Heart left ventricle (tissue), 16 donors: Measurements from ENCODE around the gene ZNF22. TPM values are rescaled to one million over a fixed set of nuclear protein-coding genes. Genes with fewer than 3 reads are reported as not detected.
A peak's percentile ranks its signal among the peaks of the same experiment; 100 is the strongest.

Experiments
- ATAC-seq, 4 donors: fragments of 200-7000 bp; cut with Tn5 transposase; one replicate each; pipeline ENCODE4 v1.9.1; 2020 to 2022; ENCODE audit warnings: moderate library complexity in 4 of 4, mild to moderate bottlenecking in 3 of 4, moderate number of reproducible peaks in 1 of 4
- DNase-seq, 5 donors: peaks; one replicate each; pipeline ENCODE4 v3.0.0-alpha.2; 2020
- H3K27ac ChIP-seq, 12 donors: fragments of 200-600 bp; sonication (generic) in 4 of 12; one replicate each; pipeline versions ENCODE4 v1.5.0 to v1.8.0; 2016 to 2022; ENCODE audit warnings: mild to moderate bottlenecking in 2 of 12
- H3K27me3 ChIP-seq, 9 donors: fragments of 200-600 bp; sonication (generic) in 2 of 9; one replicate each; pipeline versions ENCODE4 v1.5.1 to v1.8.0; 2016 to 2022; ENCODE audit warnings: mild to moderate bottlenecking in 3 of 9
- H3K36me3 ChIP-seq, 9 donors: fragments of 200-600 bp; sonication (generic) in 2 of 9; one replicate each; pipeline versions ENCODE4 v1.5.0 to v1.8.0; 2018 to 2022; ENCODE audit warnings: mild to moderate bottlenecking in 2 of 9
- H3K4me1 ChIP-seq, 12 donors: fragments of 200-600 bp; sonication (generic) in 4 of 12; one replicate each; pipeline versions ENCODE4 v1.5.0 to v1.8.0; 2016 to 2022; ENCODE audit warnings: mild to moderate bottlenecking in 3 of 12
- H3K4me3 ChIP-seq, 12 donors: fragments of 200-600 bp; sonication (generic) in 4 of 12; one replicate each; pipeline versions ENCODE4 v1.5.0 to v1.8.0; 2017 to 2022; ENCODE audit warnings: mild to moderate bottlenecking in 9 of 12, moderate library complexity in 4 of 12
- H3K9me3 ChIP-seq, 12 donors: fragments of 200-600 bp; sonication (generic) in 4 of 12; one replicate each; pipeline versions ENCODE4 v1.5.0 to v1.8.0; 2016 to 2022; ENCODE audit warnings: mild to moderate bottlenecking in 1 of 12
- CTCF ChIP-seq, 12 donors: fragments of 200-600 bp; sonication (generic) in 4 of 12; IDR thresholded peaks; one replicate each; pipeline versions ENCODE4 v1.5.0 to v1.8.0; 2018 to 2022; ENCODE audit warnings: antibody characterized with exemption in 12 of 12, mild to moderate bottlenecking in 5 of 12
- POLR2A ChIP-seq, 2 donors: fragments of 450-650 bp; IDR thresholded peaks; one replicate each; pipeline ENCODE4 v1.6.1; 2017; ENCODE audit warnings: antibody characterized with exemption in 2 of 2, mild to moderate bottlenecking in 2 of 2, moderate library complexity in 2 of 2
- WGBS, 4 donors: extraction: QIAGEN DNeasy Blood & Tissue Kit in 2 of 4; methylation state at CpG; one replicate each; pipeline versions ENCODE4 v1.1.5 to v1.1.7; 2013 to 2018; 5-methylcytosine and 5-hydroxymethylcytosine counted together
- intact Hi-C, 10 donors: fragments of 100-400 bp; cut with DNase I; formaldehyde crosslinking; loops; one replicate each; pipeline versions ENCODE4 v1.11.1 to v1.14.2; 2022
- long read RNA-seq, 3 donors: library from polyadenylated mRNA; unstranded; transcript quantifications; one replicate each; pipeline ENCODE4 v2.0.0, GENCODE V29; 2020 to 2021
- polyA plus RNA-seq, 2 donors: library from polyadenylated mRNA; stranded (reverse); fragments of 200-250 nt; gene quantifications; one replicate each; pipeline ENCODE4 v1.2.3, GENCODE V29; 2013
- total RNA-seq, 9 donors: library from RNA; depleted of rRNA in 2 of 9; stranded (reverse); fragments of >200 nt in 2 of 9; fragmentation: NEBNext Ultra II Directional in 3 of 9; extraction: Animal tissue kit (Norgen Biotek cat#: 25700) in 3 of 9; gene quantifications; one replicate each; pipeline versions ENCODE4 v1.1.0 to v1.2.4, GENCODE V29; 2016 to 2023
- donor health status: ischemic (EF 13 %, LVEDD 7.1; RV severe dilation, severe dysfunction).
- donor health status: healthy with polysubstance abuse.
- donor health status: DM: no; HTN: yes; CAD: no.
- donor health status: DM: no; HTN: no; CAD: no.
- donor health status: ischemic (EF 25% LVEDD 6.9; RV normal size, moderate dysfunction).
- donor health status: ischemic (EF 25% LVEDD 5.7; RV mildly dilated, moderate dysfunction).
- donor health status: healthy.
- donor health status: DM: yes; HTN: yes; CAD: no.
- donor health status: ischemic (EF 35%, LVEDD 5.7; RV mildly dilated, moderate dysfunction).
- donor health status: nonischemic (EF 11% LVEDD 7.7; RV severe dilation, severe dysfunction).
- donor health status: DM: yes; HTN: yes; CAD: no.
- donor health status: PGD.
- donor health status: ischemic (EF 29% LVEDD 5.4; RV normal size, mild dysfunction).
- donor health status: nonischemic (EF 23%, LVEDD 6.1; RV moderate dilation, normal function).

Gene ZNF22
- total RNA-seq: 10 to 100 TPM; 12.7 to 16.8 (median 14.6) TPM
- 10 to 100 TPM; 12.6 to 17.5 TPM for polyA plus RNA-seq
- long read RNA-seq, donor 1, transcript ZNF22-201 (2 exons, 2,551 nt): major isoform, 19 of 21 reads
- long read RNA-seq, donor 1, partial matches to known transcripts: 2 of 21 reads
- long read RNA-seq, donor 1, other reads (novel, unspliced or antisense): 0 of 21 reads
- long read RNA-seq, donor 2, transcript ZNF22-201 (2 exons, 2,551 nt): major isoform, 45 of 49 reads
- long read RNA-seq, donor 2, partial matches to known transcripts: 4 of 49 reads
- long read RNA-seq, donor 2, other reads (novel, unspliced or antisense): 0 of 49 reads
- long read RNA-seq, donor 3, transcript ZNF22-201 (2 exons, 2,551 nt): major isoform, 15 of 17 reads
- long read RNA-seq, donor 3, partial matches to known transcripts: 2 of 17 reads
- long read RNA-seq, donor 3, other reads (novel, unspliced or antisense): 0 of 17 reads

DNA sequence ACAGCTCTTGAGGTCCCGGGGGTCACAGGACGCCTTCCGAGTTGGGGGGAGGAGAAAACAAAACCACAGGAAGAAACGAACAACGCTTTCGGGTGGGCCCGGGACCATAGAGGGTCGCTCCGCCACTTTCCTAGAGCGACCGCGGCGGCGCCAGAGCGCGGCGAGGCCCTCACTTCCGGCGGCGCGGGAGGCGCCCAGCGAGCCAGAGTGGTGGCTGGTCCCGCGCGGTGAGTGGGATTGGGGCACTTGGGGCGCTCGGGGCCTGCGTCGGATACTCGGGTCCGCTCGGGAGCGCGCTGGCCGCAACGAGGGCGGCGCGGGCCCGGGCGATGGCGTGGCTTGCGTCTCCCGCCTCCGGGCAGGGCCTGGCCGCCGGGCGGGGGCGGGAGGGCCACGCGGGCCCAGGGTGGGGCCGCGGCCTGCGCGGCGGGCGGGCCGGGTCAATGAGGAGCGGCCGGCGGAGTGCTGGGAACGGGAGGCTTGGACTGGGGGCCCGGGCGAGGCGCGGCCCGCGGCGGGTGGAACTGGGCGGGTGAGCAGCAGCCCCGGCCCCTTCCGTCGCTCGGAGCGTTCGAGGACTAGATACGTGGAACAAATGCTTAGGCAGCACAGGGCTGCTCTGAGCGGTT, at the start of gene ZNF22:
TSS of gene ZNF22 (plus strand) at position 172 of the 629 bp plus-strand sequence. CDS start 2,446 bp downstream, outside the sequence.
- H3K4me1 ChIP-seq: peaks cover 8 to 73% (median 56%) of the 10 kb centered on the region in 12 donors
- peak within 1 kb of the TSS; percentile 45 to 79 (median 66) for H3K4me3 ChIP-seq
- peaks cover 0 to 4% (median 0%) of the 10 kb centered on the region in 12 donors for H3K9me3 ChIP-seq
- WGBS, 4 donors: 0 to 1% (median 0%) methylated on average over 9 to 79 of the region's 79 CpGs
- intact Hi-C loops: loop anchor here in 6 of 10 donors (1.0 to 10.0 kb wide), 10 partner anchors 20 to 1024 kb away; partner anchors contain the start of genes RASSF4 (in 2 of the 6), DEPP1 (in 1 of the 6) and ZFAND4 (in 1 of the 6)
- peaks cover 0 to 29% (median 26%) of the 10 kb centered on the region in 9 donors for H3K36me3 ChIP-seq
- ATAC-seq: peak; percentile 14 to 80 (median 63)
- H3K27me3 ChIP-seq: no peaks in the 10 kb centered on the region
- H3K27ac ChIP-seq: peak within 1 kb of the TSS; percentile 93 to 99 (median 96)
- peak in 1 of 2 donors; percentile 34 for TF ChIP-seq POLR2A (IDR thresholded peaks at IDR 0.05)
- TF ChIP-seq CTCF (IDR thresholded peaks at IDR 0.05): peak in 5 of 12 donors; percentile 10 to 40 (median 19)
- peak; percentile 70 to 85 (median 82) for DNase-seq

DNA sequence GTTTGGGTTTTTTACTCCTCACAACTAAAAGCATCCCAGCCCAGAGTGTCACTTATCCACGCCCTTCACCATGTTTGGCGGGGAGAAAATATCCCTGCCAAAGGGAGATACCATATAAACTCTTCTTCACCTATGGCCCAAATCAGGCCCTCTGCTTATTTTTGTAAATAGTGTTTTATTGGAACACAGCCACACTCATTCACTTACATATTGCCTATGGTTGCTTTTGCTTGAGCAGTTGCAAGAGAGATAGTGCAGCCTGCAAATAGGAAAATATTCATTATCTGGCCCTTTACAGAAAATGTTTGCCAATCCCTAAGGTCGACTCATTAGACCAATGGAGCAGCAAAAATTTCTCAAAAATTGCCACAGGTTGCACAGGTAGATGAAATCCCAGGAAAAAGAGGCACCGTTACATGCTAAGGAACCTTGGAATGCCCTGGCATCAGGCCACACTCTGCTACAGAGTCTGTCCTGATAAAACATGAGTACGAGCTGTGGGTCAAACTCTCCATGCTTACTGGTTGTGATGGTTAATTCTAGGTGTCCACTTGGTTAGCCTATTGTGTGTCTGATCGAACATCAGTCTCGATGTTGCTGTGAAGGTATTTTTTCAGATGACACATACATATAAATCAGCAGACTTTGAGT, 49.0 kb upstream of the ZNF22 start:
- no peak for ATAC-seq
- H3K36me3 ChIP-seq: peaks cover 0 to 24% (median 0%) of the 10 kb centered on the region in 9 donors
- peak in 1 of 5 donors; percentile 12 for DNase-seq
- TF ChIP-seq POLR2A (IDR thresholded peaks at IDR 0.05): no peak
- TF ChIP-seq CTCF (IDR thresholded peaks at IDR 0.05): no peak
- H3K9me3 ChIP-seq: peaks cover 0 to 2% (median 0%) of the 10 kb centered on the region in 12 donors
- no peak overlapping the region for H3K4me3 ChIP-seq
- no peak overlapping the region for H3K27ac ChIP-seq
- intact Hi-C loops: loop anchor here in 1 of 10 donors (10.0 kb wide), 1 partner anchor 77 kb away; no protein-coding TSS in a partner anchor
- H3K27me3 ChIP-seq: no peaks in the 10 kb centered on the region
- WGBS, 4 donors: 79 to 84% (median 82%) methylated on average over 7 of the region's 7 CpGs
- H3K4me1 ChIP-seq: peaks cover 0 to 77% (median 55%) of the 10 kb centered on the region in 12 donors

GRCh38 chr10:44952779-44953231, 47.9 kb upstream of the ZNF22 start:
- TF ChIP-seq POLR2A (IDR thresholded peaks at IDR 0.05): no peak
- TF ChIP-seq CTCF (IDR thresholded peaks at IDR 0.05): no peak
- Histone ChIP-seq H3K27me3 (no peaks in the 10 kb centered on the region), H3K27ac (peak overlapping the region in 2 of 12 donors; percentile 10 to 14), H3K9me3 (peaks cover 0 to 6% (median 0%) of the 10 kb centered on the region in 12 donors), H3K4me1 (peaks cover 3 to 82% (median 58%) of the 10 kb centered on the region in 12 donors), H3K36me3 (peaks cover 0 to 24% (median 0%) of the 10 kb centered on the region in 9 donors), H3K4me3 (no peak overlapping the region)
- DNase-seq: peak in 1 of 5 donors; percentile 7
- WGBS, 4 donors: 29 to 36% (median 31%) methylated on average over 2 of the region's 2 CpGs
- intact Hi-C loops: loop anchor here in 1 of 10 donors (10.0 kb wide), 1 partner anchor 78 kb away; no protein-coding TSS in a partner anchor
- ATAC-seq: no peak
